HUES6 (cell line): Measurements from ENCODE around the gene CIB2.
"Not testable (repeated sequence)": the region's sequence is repeated elsewhere in the genome, so short reads cannot be mapped to it uniquely, and the experiment has no call there.

ENCODE experiments used
- H3K27ac ChIP-seq: 2 replicates; pipeline ENCODE4 v1.7.0; 2013; ENCODE audit warnings: low read depth, mild to moderate bottlenecking, low read length, inconsistent platforms
- H3K27me3 ChIP-seq: 2 replicates; pipeline ENCODE4 v1.6.1; 2013; ENCODE audit warnings: low read length; ENCODE audit not compliant: control insufficient read depth, insufficient read depth
- H3K36me3 ChIP-seq: 2 replicates; pipeline ENCODE4 v1.6.1; 2013; ENCODE audit warnings: low read length; ENCODE audit not compliant: control insufficient read depth, insufficient read depth
- H3K4me1 ChIP-seq: 2 replicates; pipeline ENCODE4 v1.6.1; 2013; ENCODE audit warnings: low read length; ENCODE audit not compliant: control insufficient read depth, insufficient read depth
- H3K4me3 ChIP-seq: 2 replicates; pipeline ENCODE4 v1.5.1; 2013; ENCODE audit warnings: low read depth, low read length
- H3K9ac ChIP-seq: one replicate; pipeline ENCODE4 v1.6.1; 2013; ENCODE audit warnings: mild to moderate bottlenecking, low read length
- H3K9me3 ChIP-seq: 2 replicates; pipeline ENCODE4 v1.6.1; 2013; ENCODE audit warnings: low read depth, low read length; ENCODE audit not compliant: control insufficient read depth, insufficient read depth

The CIB2 gene

DNA sequence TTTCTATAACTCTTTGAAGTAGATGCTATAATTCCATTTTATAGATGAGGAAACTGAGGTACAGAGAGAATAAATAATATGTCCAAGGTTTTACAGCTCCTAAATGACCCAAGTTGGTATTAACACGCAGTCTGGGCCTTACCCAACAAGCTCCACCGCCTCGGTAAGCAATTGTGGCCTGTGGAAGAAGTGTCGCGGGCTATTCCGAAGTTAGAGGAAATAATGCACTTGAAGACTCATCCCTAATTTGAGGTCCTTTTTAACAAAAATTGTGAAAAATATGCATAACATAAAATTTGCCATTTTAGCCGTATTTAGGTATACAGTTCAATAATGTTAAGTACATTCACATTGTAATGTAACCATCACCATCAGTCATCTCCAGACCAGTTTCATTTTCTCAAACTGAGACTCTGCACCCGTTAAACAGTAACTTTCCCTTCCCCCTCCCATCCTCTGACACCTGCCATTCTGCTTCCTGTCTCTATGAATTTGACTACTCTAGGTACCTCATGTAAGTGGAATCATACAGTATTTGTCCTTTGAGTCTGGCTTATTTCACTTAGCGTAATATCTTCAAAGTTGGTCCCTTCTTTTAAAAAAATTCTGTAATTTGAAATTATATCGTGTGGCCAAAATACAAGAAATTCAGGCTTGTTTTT lies 36.1 kb upstream of the CIB2 start:
- peaks cover 81% of the 10 kb centered on the region for H3K36me3 ChIP-seq
- H3K9me3 ChIP-seq, result no peaks in the 10 kb centered on the region
- no peak overlapping the region for H3K27ac ChIP-seq
- no peaks in the 10 kb centered on the region for H3K4me1 ChIP-seq
- no peak overlapping the region for H3K4me3 ChIP-seq
- H3K9ac ChIP-seq, result no peak overlapping the region
- no peaks in the 10 kb centered on the region for H3K27me3 ChIP-seq

GRCh38 chr15:78164010-78164409 lies 32.8 kb upstream of the CIB2 start:
- H3K27me3 ChIP-seq, result no peaks in the 10 kb centered on the region
- H3K27ac ChIP-seq, result no peak overlapping the region
- H3K4me3 ChIP-seq, result no peak overlapping the region
- H3K9me3 ChIP-seq, result no peaks in the 10 kb centered on the region
- no peaks in the 10 kb centered on the region for H3K4me1 ChIP-seq
- peaks cover 68% of the 10 kb centered on the region for H3K36me3 ChIP-seq
- H3K9ac ChIP-seq, result no peak overlapping the region

GRCh38 chr15:78162038-78162437 lies 30.8 kb upstream of the CIB2 start:
- Histone ChIP-seq H3K4me1 (peaks cover 8% of the 10 kb centered on the region; the same call in 1 of the 2 replicates), H3K9me3 (no peaks in the 10 kb centered on the region), H3K4me3 (no peak overlapping the region), H3K27me3 (no peaks in the 10 kb centered on the region), H3K27ac (no peak overlapping the region), H3K9ac (no peak overlapping the region), H3K36me3 (peaks cover 51% of the 10 kb centered on the region)

DNA sequence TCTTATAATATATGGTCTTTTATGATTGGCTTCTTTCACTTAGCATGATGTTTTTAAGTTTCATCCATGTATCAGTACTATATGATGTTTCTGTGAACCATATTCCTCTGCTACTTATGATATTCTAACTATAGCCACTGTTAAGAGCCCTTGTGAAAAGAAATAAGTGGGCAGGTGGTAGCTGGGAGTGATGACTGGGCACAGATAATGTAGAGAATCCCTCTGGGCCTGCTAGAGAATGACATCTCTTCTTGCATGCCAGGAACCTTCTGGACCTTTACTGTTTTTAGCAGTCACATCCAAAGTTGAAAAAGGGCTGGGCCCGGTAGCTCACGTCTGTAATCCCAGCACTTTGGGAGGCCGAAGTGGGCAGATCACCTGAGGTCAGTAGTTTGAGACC lies 28.1 kb upstream of the CIB2 start:
- H3K27me3 ChIP-seq, result no peaks in the 10 kb centered on the region
- H3K4me3 ChIP-seq, result no peak overlapping the region
- H3K27ac ChIP-seq, result no peak overlapping the region
- H3K9ac ChIP-seq, result no peak overlapping the region
- H3K4me1 ChIP-seq, result peaks cover 24% of the 10 kb centered on the region
- H3K9me3 ChIP-seq, result no peaks in the 10 kb centered on the region
- peaks cover 28% of the 10 kb centered on the region for H3K36me3 ChIP-seq

DNA sequence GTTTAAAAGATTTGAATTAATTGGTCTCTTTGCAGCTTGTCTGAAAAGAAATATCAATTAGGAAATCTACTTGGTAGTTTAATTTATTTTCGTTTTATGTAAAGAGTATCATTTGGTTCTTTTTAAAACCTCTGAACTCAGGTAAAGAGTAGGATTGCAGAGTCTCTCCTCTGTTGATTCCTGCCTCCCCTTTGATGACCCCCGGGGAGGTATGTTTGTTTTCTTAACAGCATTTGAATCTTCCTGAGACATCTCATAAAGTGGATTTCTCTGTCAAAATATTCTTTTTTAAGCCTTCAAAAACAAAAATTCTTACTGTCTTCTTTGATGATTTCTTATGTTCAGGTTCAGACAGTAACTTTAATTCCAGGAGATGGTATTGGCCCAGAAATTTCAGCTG lies 26.0 kb upstream of the CIB2 start:
- no peaks in the 10 kb centered on the region for H3K27me3 ChIP-seq
- H3K27ac ChIP-seq, result peak overlapping the region; percentile 72
- 0 out of 2 replicates have a peak overlapping the region, but pooled peaks have one; percentile 10 for H3K4me3 ChIP-seq
- H3K9me3 ChIP-seq, result no peaks in the 10 kb centered on the region
- peaks cover 19% of the 10 kb centered on the region for H3K36me3 ChIP-seq
- no peak overlapping the region for H3K9ac ChIP-seq
- H3K4me1 ChIP-seq, result peaks cover 24% of the 10 kb centered on the region

DNA sequence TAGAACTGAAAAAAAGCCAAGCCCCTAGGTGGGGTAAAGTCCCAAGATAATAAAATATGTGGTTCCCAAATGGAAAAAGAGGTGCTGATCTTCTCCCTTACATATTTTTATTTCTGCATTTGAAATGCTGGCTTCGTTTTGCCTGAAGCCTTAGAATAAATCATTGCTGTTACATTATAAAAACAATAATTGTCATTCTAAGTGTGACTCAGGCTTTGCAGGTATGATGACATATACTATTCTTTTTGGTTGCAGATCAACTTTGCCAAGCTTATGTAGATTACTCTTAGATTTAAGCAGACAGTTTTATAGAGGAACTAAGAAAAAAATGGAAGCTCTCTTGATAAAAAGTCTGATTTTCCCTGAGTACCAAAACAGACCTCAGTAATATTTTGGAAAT lies 25.4 kb upstream of the CIB2 start:
- H3K9me3 ChIP-seq, result no peaks in the 10 kb centered on the region
- 0 out of 2 replicates have a peak overlapping the region, but pooled peaks have one; percentile 10 for H3K4me3 ChIP-seq
- no peaks in the 10 kb centered on the region for H3K27me3 ChIP-seq
- peaks cover 13% of the 10 kb centered on the region for H3K36me3 ChIP-seq
- H3K27ac ChIP-seq, result peak overlapping the region; percentile 72
- H3K9ac ChIP-seq, result no peak overlapping the region
- H3K4me1 ChIP-seq, result peaks cover 24% of the 10 kb centered on the region

DNA sequence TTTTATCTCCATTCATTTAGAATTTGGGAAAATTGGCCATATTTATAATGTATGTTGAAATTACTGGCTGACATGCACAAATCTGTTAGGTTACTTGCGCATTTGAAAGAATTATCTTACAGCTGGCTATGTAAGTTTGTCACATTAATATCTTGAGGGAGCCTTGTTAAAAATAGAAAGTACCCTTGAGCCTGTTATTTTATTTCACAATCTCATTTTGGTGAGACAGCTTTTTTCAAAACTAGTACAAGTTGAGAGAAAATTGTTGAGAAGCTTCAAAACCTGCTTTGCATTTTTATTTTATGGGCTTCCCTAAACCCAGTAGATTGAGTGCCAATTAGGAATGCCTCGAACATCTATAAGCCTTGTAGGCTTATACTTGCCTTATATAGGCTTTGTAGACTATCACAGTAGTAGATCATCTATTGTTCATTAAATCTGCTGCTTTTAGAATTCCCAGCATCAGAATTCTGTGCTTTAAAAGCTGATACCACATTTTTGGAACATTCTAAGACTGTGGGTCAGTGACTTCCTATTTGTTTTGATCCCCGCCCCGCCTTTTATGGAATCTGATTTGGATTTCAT lies 24.2 kb upstream of the CIB2 start:
- 0 out of 2 replicates have a peak overlapping the region, but pooled peaks have one; percentile 7 for H3K27ac ChIP-seq
- H3K27me3 ChIP-seq, result no peaks in the 10 kb centered on the region
- H3K36me3 ChIP-seq, result peaks cover 5% of the 10 kb centered on the region
- H3K9ac ChIP-seq, result no peak overlapping the region
- H3K4me3 ChIP-seq, result no peak overlapping the region
- peaks cover 30% of the 10 kb centered on the region for H3K4me1 ChIP-seq
- no peaks in the 10 kb centered on the region for H3K9me3 ChIP-seq

DNA sequence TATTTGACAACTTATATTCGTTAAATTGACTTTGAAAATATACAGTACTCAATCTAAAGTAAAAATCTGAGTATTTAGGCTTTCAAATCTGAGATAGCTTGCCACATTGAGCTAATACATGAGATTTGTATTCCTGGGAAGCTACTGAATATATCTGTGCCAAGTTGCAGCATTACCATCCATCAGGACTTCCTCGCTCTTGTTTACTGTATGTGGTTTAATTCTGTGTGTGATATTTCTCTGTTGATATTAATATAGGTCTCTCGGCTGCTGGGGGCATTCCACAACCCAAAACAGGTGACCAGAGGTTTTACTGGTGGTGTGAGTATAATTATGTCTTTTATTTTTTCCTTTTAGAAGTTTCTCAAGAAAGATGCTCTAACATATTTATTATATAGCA lies 23.7 kb upstream of the CIB2 start:
- Histone ChIP-seq H3K4me1 (peaks cover 35% of the 10 kb centered on the region), H3K27me3 (no peaks in the 10 kb centered on the region), H3K27ac (no peak overlapping the region), H3K9ac (no peak overlapping the region), H3K36me3 (peaks cover 2% of the 10 kb centered on the region), H3K9me3 (no peaks in the 10 kb centered on the region), H3K4me3 (no peak overlapping the region)

DNA sequence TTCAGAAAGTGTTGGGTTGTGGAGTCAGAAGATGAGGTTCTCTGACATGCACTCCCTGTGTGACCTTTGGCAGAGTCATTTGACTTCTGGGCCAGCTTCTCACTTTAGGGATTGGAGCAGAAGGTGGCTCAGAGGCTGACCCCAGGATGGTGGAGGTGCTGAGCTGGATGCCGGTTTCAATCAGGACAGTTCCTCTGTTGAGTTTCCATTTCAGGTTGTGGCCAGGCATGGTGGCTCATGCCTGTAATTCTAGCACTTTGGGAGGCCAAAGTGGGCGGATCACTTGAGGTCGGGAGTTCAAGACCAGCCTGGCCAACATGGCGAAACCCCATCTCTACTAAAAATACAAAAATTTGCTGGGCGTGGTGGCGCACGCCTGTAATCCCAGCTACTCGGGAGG lies 19.8 kb upstream of the CIB2 start:
- not testable (repeated sequence) for H3K9ac ChIP-seq, H3K36me3 ChIP-seq, H3K9me3 ChIP-seq, H3K27me3 ChIP-seq, H3K27ac ChIP-seq
- H3K4me1 ChIP-seq, result peaks cover 19% of the 10 kb centered on the region
- peak overlapping the region; percentile 8; the same call in 1 of the 2 replicates for H3K4me3 ChIP-seq

DNA sequence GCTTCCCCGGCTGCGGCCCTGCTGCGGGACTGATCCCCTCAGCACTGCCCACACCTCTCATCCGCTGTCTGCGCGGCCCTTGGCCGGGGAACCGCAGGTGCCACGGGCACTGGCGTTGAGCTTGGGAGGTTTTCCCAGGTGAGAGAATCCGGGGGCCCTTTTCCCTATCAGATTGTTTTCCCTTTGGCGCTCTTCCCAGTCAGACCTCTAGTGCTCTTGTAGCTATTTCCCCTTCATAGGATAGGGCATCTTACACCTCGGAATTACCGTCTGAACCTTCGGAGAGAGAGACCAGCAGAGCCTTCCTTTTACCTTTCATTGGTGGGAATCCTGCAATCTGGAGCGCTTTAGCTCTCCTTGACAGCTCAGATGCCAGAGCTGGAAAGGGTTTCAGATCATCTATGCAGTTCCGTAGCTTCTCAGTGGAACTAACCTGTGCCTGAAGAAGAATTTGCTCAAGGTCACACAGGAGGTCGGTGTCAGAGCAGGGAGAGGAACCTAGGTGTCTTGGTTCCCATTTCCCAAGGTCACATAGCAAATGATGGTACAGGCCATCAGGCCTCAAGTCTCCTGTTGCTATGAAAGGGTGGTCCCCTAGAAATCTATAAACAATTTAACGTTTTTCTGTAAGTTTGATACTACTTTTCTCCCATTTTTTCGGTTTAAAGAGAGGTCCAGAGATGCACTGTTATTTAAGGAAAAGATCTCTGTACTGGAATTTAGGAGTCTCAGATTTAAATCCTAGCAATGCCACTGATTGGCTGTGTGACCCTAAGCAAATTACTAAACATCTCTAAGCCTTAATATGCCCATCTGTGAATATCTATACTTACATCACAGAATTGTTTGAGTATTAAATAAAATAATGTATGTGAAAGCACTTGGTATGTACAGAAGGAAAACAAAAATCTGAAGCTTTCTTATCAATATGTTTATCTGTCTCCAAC lies 18.8 kb upstream of the CIB2 start:
- H3K9ac ChIP-seq, result peak overlapping the region; percentile 59
- no peaks in the 10 kb centered on the region for H3K9me3 ChIP-seq
- peaks cover 13% of the 10 kb centered on the region for H3K4me1 ChIP-seq
- H3K27me3 ChIP-seq, result no peaks in the 10 kb centered on the region
- H3K27ac ChIP-seq, result no peak overlapping the region
- H3K36me3 ChIP-seq, result no peaks in the 10 kb centered on the region
- H3K4me3 ChIP-seq, result peak overlapping the region; percentile 87
